ENCODE data around the gene ZNF608.

Gene ZNF608

GRCh38 chr5:124755041-124755440, 8.6 kb upstream of the ZNF608 start:
- DNase-seq (ENCODE audit: low spot score), result no peak

DNA sequence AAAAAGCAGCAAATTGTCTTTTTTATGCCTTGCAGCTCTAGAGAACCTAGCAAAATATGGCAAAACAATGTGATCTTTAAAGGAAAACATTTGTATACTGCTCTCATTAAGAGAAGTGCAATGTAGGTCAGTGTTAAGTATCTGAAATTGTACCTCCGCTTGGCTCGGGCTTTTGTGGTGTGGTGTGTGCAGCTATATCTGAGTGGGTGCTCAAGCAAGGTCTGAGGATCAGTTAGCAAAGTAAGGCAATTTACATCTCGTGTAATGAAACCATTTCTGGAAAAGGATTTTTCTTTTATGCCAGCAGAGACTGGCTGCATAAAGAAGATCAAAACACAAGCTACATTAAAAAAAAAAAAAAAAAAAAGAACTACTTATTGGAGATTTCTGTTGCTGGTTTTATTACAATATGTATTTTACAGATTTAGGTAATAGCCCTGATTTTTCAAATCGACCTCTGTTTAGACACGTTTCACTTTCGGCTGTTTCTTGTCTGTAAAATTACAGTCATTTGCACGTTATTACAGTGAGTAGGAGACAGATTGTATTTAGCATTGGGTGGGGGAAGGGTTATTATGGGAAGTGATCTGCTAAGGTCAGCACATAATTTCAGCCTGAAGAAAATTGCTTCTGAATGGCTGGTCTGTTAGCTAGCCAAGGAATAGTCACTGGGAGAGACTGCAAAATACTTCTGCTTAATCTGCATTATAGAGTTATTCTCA, 7.9 kb upstream of the ZNF608 start:
- no peak for DNase-seq (ENCODE audit: low spot score)

GRCh38 chr5:124752854-124753720, 6.6 kb upstream of the ZNF608 start:
- no peak for DNase-seq (ENCODE audit: low spot score)

GRCh38 chr5:124751031-124751430, 4.6 kb upstream of the ZNF608 start:
- DNase-seq (ENCODE audit: low spot score), result no peak

GRCh38 chr5:124748687-124749594, 2.5 kb upstream of the ZNF608 start:
- peak; percentile 88 for DNase-seq (ENCODE audit: low spot score)

- no peak for DNase-seq (ENCODE audit: low spot score)
Measured at GRCh38 chr5:124747791-124748686, 1.6 kb upstream of the ZNF608 start.

DNA sequence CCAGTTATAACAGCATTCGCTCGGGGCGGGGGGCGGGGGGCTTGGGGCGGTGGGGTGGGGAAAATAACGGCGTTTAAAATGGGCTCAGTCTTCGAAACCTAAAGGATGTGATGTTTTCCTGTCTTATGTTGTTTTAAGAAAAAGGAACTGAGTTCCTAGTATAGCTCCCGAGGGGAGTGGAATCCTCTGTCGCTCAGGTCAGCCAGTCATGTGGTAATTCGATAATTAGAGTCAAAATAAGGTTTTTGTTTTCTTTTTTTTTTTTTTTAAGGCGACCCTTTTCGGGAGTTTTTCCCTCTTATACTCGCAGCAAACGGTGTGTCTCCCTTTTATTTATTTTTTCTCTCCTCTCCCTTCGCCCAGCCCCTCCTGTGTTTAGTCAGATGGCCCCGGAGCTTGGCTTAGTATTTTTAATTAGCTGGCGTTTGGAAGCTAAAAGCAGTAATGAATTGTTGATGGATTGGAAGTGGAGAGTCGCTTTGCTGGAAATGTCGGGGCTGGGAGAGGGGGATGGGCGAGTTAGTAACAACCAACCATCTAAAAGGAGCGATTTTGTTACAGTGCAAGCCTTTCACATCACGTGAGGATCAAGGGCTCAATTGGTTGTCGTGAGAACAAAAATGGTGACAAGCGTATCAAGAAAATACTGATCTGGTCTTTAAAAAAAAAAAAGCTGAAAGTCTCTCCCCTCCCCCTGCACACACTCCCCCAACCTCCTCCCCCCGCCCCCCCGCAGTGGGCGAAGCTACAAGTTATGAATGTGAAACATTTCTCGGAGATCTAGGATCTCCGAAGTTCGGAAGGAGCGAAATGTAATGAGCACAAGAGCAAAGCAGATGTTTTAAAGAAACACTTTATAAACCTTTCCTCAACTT, 714 bp upstream of the ZNF608 start:
- peak; percentile 29 for DNase-seq (ENCODE audit: low spot score)

- no peak for DNase-seq (ENCODE audit: low spot score)
Measured at GRCh38 chr5:124745007-124745927, 1.2 kb downstream of the ZNF608 start.

DNA sequence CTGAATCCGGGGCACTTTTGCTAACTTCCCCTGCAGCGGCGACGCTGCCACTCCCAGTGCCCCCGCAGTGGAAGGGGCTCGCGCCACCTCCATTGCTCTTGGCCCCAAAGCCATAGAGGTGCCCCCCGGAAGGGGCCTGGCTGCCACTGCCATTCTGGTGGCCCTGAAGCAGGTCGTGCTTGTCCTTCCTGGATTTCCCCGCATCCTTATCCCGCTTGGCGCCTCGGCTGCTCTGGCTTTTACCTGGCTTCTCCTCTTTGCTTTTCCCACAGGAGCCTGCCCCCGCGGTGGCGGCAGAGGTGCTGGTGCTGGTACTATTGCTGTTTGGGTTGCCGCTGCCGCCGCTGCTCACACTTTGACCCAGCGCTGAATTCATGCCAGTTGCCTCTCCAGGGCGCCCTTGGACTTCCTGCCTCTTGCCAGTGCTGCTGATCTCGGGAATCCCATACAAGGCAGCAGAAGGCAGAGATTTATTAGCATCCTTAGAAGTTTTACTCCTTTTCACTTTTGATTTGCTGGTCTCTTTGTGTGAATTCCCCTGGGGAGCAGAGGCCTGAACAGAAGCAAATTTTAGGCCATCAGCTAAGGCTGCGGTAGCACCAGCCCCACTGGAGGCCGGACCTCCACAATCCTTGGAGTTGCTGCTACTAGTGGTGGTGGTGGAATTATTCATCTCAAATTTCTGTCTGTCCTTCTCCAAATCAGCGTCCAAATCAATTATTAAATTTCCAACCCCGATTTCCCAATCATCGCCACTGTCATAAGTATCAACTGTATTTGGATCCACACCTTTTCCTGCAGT, 2.1 kb downstream of the ZNF608 start:
- DNase-seq (ENCODE audit: low spot score), result peak; percentile 8

- no peak for DNase-seq (ENCODE audit: low spot score)
Measured at GRCh38 chr5:124743602-124744169, 2.8 kb downstream of the ZNF608 start.

GRCh38 chr5:124742983-124743601, 3.3 kb downstream of the ZNF608 start:
- DNase-seq (ENCODE audit: low spot score), result peak; percentile 44

GRCh38 chr5:124742521-124742920, 3.9 kb downstream of the ZNF608 start:
- DNase-seq (ENCODE audit: low spot score), result no peak

GRCh38 chr5:124741711-124742496, 4.5 kb downstream of the ZNF608 start:
- DNase-seq (ENCODE audit: low spot score), result peak; percentile 80

DNA sequence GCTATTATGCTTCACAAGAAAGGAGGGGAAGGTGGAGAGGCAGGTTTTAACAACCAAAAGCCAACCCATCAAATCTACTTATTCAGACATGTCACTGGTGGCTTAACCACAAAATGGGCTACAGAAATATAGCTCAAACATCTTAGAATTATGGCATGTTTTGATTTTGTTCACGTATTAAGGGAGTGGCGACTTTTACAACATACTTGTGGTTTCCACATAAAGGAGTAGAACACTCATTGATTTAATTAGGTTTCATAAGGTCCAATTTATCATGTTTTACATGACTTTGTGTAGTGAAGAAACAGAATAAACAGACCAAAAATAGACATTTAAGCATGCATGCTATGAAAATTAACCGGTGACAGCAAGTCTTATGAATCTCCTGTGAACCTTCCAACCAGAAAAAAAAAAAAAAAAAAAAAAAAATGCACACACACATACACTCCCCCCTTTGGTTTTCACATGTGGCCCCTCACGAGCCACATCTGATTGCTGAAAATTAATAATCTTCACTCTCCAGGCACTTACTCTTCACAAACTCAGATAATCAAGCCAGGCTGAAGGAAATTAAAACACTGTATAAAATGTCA, 5.4 kb downstream of the ZNF608 start:
- peak; percentile 47 for DNase-seq (ENCODE audit: low spot score)

DNA sequence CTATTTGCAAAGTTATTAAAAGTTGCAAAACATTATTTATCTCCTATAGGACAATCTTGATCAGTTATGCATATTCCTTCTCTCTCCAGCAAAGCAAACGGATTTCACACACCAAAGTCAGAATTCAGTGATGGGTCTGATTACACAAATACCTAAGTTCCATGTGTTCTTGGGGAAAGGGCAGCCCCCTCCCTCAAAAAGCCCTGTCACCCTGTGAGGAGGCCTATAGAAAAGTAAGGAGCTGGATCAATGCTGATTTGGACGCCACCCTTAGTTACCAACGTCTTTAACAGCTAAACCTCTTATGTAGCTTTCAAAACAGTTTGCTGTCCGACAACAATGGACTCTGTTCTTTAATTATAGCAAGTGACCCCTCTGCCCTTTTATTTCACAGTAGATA, 6.4 kb downstream of the ZNF608 start:
- DNase-seq (ENCODE audit: low spot score), result no peak

DNA sequence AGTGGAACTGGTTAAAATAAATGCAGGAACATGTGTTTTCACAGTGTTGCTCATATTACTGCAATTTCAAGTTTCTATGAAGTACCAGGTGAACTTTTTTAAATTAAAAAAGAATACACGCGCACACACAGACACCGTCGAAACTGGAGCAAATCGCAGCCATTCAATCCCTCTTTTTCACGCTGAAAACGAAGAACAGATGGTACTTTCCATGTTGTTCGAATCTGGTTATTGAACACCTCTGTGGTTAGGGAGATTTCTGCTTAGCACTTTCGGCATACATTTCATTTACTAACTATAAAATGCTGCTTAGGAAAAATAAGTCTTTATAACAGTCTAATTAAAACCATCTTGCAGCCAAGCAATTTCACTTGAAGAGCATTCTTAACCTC, 6.8 kb downstream of the ZNF608 start:
- no peak for DNase-seq (ENCODE audit: low spot score)
